ENCODE measurements around the gene FUS. TPM values are rescaled to one million over a fixed set of nuclear protein-coding genes. Genes with fewer than 3 reads are reported as not detected.
"Not testable (repeated sequence)": the region's sequence is repeated elsewhere in the genome, so short reads cannot be mapped to it uniquely, and the experiment has no call there.

Gene FUS
- total and polyA plus RNA-seq, 8 donors: 180 to 829 (median 779) TPM

- Histone ChIP-seq H3K4me3 (no peak overlapping the region), H3K27ac (no peak overlapping the region), H3K9me3 (no peaks in the 10 kb centered on the region), H3K27me3 (no peaks in the 10 kb centered on the region), H3K4me1 (peaks cover 0 to 22% of the 10 kb centered on the region in 2 donors), H3K36me3 (peaks cover 5 to 100% of the 10 kb centered on the region in 2 donors)
- no peak for DNase-seq
- ATAC-seq: no peak
- intact Hi-C loops (cut with DNase I): no loop called here
- no peak for TF ChIP-seq CTCF (IDR thresholded peaks at IDR 0.05)
Observed at GRCh38 chr16:31190818-31191444, 11.0 kb downstream of the FUS start.

GRCh38 chr16:31191697-31192428 is 11.9 kb downstream of the FUS start:
- Histone ChIP-seq H3K9me3 (no peaks in the 10 kb centered on the region), H3K27ac (no peak overlapping the region), H3K36me3 (peaks cover 4 to 100% of the 10 kb centered on the region in 2 donors), H3K4me3 (no peak overlapping the region), H3K27me3 (no peaks in the 10 kb centered on the region), H3K4me1 (peaks cover 0 to 22% of the 10 kb centered on the region in 2 donors)
- ATAC-seq (no peak), DNase-seq (no peak)
- intact Hi-C loops (cut with DNase I): no loop called here
- no peak for TF ChIP-seq CTCF (IDR thresholded peaks at IDR 0.05)

- Histone ChIP-seq H3K4me1 (peaks cover 0 to 17% of the 10 kb centered on the region in 2 donors), H3K36me3 (peaks cover 0 to 95% of the 10 kb centered on the region in 2 donors), H3K4me3 (no peak overlapping the region), H3K27me3 (no peaks in the 10 kb centered on the region), H3K9me3 (no peaks in the 10 kb centered on the region), H3K27ac (no peak overlapping the region)
- ATAC-seq: no peak
- no peak for TF ChIP-seq CTCF (IDR thresholded peaks at IDR 0.05)
- no peak for DNase-seq
- intact Hi-C loops (cut with DNase I): no loop called here
Observed at GRCh38 chr16:31192856-31193642, 13.1 kb downstream of the FUS start.

GRCh38 chr16:31193874-31194273 is 13.9 kb downstream of the FUS start:
- no peak for TF ChIP-seq CTCF (IDR thresholded peaks at IDR 0.05)
- Histone ChIP-seq H3K4me1 (peaks cover 0 to 15% of the 10 kb centered on the region in 2 donors), H3K4me3 (no peak overlapping the region), H3K36me3 (peaks cover 0 to 93% of the 10 kb centered on the region in 2 donors), H3K27ac (no peak overlapping the region), H3K27me3 (no peaks in the 10 kb centered on the region), H3K9me3 (no peaks in the 10 kb centered on the region)
- no peak for ATAC-seq
- DNase-seq: no peak
- intact Hi-C loops (cut with DNase I): no loop called here

GRCh38 chr16:31194898-31195297 is 15.0 kb downstream of the FUS start:
- H3K9me3 ChIP-seq: no peaks in the 10 kb centered on the region
- no peak for DNase-seq
- H3K27ac ChIP-seq: no peak overlapping the region
- no peak overlapping the region for H3K4me3 ChIP-seq
- peaks cover 0 to 19% of the 10 kb centered on the region in 2 donors for H3K4me1 ChIP-seq
- ATAC-seq: no peak
- intact Hi-C loops (cut with DNase I): no loop called here
- peaks cover 0 to 91% of the 10 kb centered on the region in 2 donors for H3K36me3 ChIP-seq
- H3K27me3 ChIP-seq: no peaks in the 10 kb centered on the region
- TF ChIP-seq CTCF (IDR thresholded peaks at IDR 0.05): no peak

- H3K4me3 ChIP-seq; H3K27me3 ChIP-seq; H3K27ac ChIP-seq; H3K9me3 ChIP-seq; ATAC-seq; intact Hi-C loops (cut with DNase I): not testable (repeated sequence)
- peaks cover 2 to 29% of the 10 kb centered on the region in 2 donors for H3K4me1 ChIP-seq
- peaks cover 0 to 81% of the 10 kb centered on the region in 2 donors for H3K36me3 ChIP-seq
- DNase-seq: peak in 1 of 4 donors; percentile 51
Observed at GRCh38 chr16:31195861-31196260, 15.9 kb downstream of the FUS start.

All from left lung (tissue), 10 donors.